GM18951 (cell line): ENCODE results near the gene HNRNPDL.
"Not testable (repeated sequence)": the region's sequence is repeated elsewhere in the genome, so short reads cannot be mapped to it uniquely, and the experiment has no call there.

Source experiments
- POLR2A ChIP-seq: IDR thresholded peaks from 4 replicates; pipeline ENCODE4 v1.6.1; 2011; ENCODE audit warnings: mild to moderate bottlenecking; ENCODE audit not compliant: insufficient read length, insufficient read depth; ENCODE audit errors: extremely low read depth
- in situ Hi-C: fragments of 300-500 bp; cut with MboI; formaldehyde crosslinking; loops from one replicate; pipeline ENCODE4 v1.12.0; 2022; ENCODE audit warnings: low sequenced_read_pairs, mixed read lengths, inconsistent platforms; ENCODE audit not compliant: unreplicated experiment

HNRNPDL gene

GRCh38 chr4:82428969-82429727, 1.1 kb downstream of the HNRNPDL start:
- in situ Hi-C loops, result loop anchor here (5.0 kb wide), 1 partner anchor 52 kb away; no protein-coding TSS in a partner anchor

DNA sequence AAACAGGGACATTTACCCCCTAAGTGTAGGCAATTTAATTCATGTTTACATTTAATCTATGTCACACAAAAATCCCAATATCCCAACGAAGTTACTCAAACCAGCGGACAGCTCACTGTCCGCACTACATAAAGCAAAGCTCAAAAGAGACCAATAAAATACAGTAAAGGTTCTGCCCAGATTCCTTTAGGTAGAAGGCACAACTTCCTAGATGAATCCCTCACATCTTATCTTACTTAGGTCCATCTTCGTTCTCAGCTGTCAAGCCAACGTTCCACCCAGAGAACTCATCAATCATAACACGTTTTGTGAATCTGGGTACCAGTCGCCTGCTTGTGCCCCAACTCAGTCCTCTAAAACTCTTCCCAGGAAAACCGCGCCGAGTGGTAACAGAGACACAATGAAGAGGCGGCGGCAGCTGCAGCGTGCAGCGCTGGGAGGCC, 1.7 kb downstream of the HNRNPDL start:
- in situ Hi-C loops, result loop anchor here (5.0 kb wide), 1 partner anchor 51 kb away; no protein-coding TSS in a partner anchor
- no peak for TF ChIP-seq POLR2A

More at GRCh38 chr4:82428969-82429727, 1.1 kb downstream of the HNRNPDL start:
- TF ChIP-seq POLR2A, result peak; percentile 97

DNA sequence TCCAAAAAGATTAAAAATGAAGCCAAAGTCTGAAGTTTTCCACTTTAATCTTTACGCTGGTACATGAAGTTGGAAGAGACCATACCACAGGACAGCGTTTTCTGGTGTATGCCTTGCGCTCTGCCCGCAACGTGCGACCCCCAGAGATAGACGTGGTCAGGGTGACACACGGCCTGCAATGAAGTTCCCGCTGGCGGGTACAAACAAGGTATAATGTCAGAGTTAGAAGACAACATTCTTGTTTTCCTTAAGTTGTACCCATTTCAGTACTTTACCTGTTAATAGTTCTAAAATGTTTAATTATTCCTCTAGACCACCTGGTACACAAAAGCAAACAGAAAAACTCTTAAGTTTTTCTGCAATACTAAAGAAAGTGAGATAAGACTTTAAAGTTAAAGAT, 4.8 kb downstream of the HNRNPDL start:
- in situ Hi-C loops, result loop anchor here (5.0 kb wide), 1 partner anchor 48 kb away; no protein-coding TSS in a partner anchor
- no peak for TF ChIP-seq POLR2A

DNA sequence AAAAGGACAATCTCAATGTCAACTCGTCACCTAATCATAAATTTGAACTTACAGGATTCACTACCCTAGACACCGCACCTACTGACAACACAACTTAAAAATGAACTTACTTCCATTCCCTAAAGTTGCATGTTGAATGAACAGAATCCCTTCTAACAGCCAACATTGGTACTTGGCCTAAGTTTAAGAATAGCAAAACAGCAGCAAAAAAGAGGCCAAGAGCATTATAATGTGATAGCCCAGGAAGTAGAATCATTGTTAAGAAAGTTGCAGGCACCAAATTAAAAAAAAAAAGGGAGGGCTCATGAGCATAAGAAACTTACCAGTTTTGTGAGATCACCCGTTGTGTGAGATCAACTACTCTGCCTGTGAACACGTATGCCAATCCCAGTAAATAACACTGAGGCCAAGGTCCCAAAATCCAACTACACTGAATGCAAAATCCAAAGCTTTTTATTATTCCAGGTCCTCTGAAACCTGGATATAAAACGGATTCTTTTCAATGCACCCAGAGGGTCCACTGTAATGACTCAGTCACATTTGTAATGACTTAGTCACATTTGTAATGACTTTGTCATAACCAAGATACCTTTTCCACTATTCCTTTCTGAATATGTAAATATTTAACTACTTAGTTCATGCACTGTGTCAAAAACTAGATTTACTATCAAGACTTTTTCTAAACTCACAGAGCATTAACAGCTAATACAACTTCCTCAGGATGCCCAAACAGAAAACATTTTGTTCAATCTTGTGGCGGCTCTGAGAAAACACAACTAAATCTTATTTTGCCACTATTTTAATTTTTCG, 6.8 kb downstream of the HNRNPDL start:
- TF ChIP-seq POLR2A, result peak; percentile 29
- in situ Hi-C loops, result no loop called here

DNA sequence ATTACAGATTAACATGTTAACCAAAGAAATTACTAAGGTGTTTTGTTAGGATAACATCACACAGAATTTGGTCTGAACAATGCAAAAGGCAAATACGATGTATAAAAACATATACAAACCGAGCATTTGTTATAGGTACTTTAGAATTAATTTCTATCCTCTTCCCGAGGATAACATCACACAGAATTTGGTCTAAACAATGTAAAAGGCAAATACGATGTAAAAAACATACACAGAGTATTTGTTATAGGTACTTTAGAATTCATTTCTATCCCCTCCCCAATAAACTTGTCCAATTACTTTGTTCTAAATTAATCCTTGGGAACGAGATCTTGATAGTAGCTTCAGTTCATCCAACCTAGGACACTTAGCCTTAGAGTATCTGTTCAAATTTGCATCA, 7.6 kb downstream of the HNRNPDL start:
- in situ Hi-C loops, result no loop called here
- TF ChIP-seq POLR2A, result no peak

DNA sequence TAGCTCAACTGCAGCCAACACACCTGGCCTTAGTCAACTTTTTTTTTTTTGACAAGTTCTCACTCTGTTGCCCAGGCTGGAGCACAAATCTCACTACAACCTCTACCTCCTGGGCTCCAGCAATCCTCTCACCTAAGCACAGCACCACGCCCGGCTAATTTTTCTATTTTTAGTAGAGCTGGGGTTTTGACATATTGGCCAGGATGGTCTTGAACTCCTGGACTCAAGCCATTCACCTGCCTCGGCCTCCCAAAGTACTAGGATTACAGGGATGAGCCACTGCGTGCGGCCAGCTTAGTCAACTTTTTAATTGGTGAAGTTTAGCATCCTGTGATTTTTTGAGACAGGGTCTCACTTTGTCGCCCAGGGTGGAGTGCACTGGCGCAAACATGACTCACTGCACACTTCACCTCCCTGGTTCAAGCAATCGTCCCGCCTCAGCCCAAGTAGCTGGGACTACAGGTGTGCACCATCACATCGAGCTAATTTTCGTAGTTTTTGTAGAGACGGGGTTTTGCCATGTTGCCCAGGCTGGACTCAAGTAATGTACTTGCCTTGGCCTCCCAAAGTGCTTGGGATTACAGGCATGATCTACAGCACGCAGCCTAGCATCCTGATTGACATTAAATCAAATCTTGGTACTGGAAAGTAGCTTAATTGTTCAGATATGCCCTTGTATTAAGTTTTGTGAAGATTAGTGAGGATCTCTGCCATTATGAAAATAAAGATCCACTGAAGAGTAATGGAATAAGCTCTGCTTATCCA, 8.3 kb downstream of the HNRNPDL start:
- TF ChIP-seq POLR2A, result peak; percentile 41
- in situ Hi-C loops, result no loop called here

GRCh38 chr4:82419451-82419850, 10.8 kb downstream of the HNRNPDL start:
- no peak for TF ChIP-seq POLR2A
- in situ Hi-C loops, result no loop called here

DNA sequence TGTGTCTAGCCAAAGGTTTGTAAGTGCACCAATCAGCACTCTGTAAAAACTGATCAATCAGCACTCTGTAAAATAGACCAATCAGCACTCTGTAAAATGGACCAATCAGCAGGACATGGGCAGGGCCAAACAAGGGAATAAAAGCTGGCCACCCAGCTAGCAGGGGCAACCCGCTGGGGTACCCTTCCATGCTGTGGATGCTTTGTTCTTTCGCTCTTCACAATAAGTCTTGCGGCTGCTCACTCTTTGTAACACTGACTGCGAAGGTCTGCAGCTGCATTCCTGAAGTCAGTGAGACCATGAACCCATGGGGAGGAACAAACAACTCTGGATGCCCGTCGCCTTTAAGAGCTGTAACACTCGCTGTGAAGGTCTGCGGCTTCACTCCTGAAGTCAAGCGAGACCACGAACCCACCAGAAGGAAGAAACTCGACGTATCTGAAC, 14.3 kb downstream of the HNRNPDL start:
- TF ChIP-seq POLR2A, result no peak
- in situ Hi-C loops, result no loop called here

GRCh38 chr4:82415061-82415460, 15.2 kb downstream of the HNRNPDL start:
- in situ Hi-C loops, result not testable (repeated sequence)

DNA sequence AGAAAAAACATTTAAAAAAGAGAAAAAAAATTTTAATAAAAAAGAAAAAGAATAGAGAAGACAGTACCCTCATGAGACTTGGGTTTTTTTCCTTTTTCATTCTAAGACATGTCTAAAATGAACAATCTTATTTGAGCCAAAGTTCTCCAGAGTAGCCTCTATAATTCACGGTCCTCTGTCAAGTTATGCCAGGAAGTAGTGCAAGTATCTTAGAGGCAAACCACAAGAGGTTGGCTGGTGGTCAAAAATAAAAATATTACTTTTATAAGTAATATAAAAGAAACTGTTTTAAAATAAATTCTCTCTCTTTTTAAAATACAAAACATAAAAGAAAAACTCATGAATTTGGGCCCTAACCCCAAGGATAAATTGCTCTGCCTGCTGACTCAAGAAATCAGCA, 26.5 kb downstream of the HNRNPDL start:
- in situ Hi-C loops, result no loop called here
- TF ChIP-seq POLR2A, result no peak

GRCh38 chr4:82402196-82402775, 28.0 kb downstream of the HNRNPDL start:
- in situ Hi-C loops, result no loop called here
- TF ChIP-seq POLR2A, result no peak

DNA sequence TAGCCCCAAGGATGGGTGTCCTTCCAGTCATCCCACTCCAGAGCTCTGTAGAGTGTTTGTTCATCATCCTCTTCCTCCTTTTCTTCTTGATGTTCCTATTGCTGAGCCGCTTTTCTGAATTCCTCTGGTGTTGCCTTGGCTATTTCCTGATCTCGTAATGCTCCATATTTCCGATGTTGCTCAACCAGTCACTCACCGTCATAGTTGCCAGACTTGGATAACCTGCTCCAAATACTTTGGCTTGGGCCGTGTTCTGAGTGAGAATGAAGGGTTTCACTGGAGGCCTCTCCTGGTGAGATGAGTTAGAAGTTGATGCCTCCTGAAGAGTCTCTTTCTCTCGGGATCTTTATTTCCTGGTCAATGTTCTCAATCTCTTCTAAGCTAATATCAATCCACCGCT, 28.7 kb downstream of the HNRNPDL start:
- no peak for TF ChIP-seq POLR2A
- in situ Hi-C loops, result no loop called here

DNA sequence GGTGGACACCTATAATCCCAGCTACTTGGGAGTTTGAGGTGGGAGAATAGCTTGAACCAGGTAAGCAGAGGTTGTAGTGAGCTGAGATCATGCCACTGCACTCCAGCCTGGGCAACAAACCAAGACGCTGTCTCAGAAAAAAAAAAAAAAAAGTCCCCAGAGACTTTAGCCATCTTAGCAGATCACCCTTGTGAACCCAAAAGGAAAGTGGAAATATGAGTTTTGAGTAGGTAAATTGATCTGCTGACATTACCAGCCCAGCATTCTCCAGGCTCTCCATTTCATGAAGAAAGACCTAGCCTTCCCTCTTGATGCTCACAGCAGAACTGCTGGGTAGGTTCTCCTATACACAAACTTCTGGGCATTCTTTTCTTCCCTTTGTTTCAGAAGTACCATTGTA, 32.0 kb downstream of the HNRNPDL start:
- TF ChIP-seq POLR2A, result no peak
- in situ Hi-C loops, result no loop called here
